Measurements from ENCODE around the gene PLEKHN1. TPM values are rescaled to one million over a fixed set of nuclear protein-coding genes. Genes with fewer than 3 reads are reported as not detected.

The PLEKHN1 gene
- total RNA-seq, 4 donors from 2014 or later = 0.17 to 0.50 (median 0.19) TPM; not detected in 1

DNA sequence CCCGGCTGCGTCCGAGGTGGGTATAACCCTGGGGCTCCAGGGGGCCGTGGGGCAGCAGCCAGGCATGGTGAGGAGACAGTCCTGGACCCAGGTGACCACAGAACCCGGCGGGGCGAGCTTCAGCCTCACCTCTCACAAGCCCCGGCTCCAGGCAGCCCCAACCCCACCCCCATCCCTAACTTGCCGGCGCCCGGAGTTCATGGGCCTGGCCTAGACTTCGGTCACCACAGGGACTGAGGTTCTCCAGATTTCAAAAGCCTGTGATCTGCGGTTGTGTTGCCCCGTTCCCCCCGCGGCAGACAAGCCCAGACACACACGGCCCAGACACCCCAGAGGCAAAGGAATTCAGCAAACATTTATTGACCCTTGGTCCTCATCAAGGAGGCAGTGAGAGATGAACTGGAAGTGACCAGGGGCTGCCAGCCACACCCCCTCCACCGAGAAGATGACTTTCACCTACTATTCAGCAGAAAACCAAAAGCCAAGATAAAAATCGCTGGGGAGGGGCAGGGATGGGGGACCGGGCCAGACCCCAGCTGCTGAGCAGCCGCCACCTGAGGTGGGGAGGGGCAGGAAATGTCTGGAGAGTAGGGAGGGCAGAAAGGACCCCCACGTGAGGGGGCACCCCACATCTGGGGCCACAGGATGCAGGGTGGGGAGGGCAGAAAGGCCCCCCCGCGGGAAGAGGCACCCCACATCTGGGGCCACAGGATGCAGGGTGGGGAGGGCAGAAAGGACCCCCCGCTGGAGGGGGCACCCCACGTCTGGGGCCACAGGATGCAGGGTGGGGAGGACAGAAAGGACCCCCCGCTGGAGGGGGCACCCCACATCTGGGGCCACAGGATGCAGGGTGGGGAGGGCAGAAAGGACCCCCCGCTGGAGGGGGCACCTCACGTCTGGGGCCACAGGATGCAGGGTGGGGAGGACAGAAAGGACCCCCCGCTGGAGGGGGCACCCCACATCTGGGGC is 29.7 kb downstream of the PLEKHN1 start:
- H3K36me3 ChIP-seq = peaks cover 0 to 4% (median 0%) of the 10 kb centered on the region in 4 donors
- H3K4me3 ChIP-seq = no peak overlapping the region
- H3K4me1 ChIP-seq = peaks cover 15 to 38% (median 31%) of the 10 kb centered on the region in 4 donors
- peaks cover 0 to 36% (median 0%) of the 10 kb centered on the region in 4 donors for H3K27me3 ChIP-seq
- H3K9me3 ChIP-seq = peaks cover 0 to 15% (median 11%) of the 10 kb centered on the region in 4 donors
- TF ChIP-seq POLR2A (IDR thresholded peaks at IDR 0.05; ENCODE audit: low read depth) (no peak), EP300 (IDR thresholded peaks at IDR 0.05) (no peak)
- TF ChIP-seq, protein P1, sequence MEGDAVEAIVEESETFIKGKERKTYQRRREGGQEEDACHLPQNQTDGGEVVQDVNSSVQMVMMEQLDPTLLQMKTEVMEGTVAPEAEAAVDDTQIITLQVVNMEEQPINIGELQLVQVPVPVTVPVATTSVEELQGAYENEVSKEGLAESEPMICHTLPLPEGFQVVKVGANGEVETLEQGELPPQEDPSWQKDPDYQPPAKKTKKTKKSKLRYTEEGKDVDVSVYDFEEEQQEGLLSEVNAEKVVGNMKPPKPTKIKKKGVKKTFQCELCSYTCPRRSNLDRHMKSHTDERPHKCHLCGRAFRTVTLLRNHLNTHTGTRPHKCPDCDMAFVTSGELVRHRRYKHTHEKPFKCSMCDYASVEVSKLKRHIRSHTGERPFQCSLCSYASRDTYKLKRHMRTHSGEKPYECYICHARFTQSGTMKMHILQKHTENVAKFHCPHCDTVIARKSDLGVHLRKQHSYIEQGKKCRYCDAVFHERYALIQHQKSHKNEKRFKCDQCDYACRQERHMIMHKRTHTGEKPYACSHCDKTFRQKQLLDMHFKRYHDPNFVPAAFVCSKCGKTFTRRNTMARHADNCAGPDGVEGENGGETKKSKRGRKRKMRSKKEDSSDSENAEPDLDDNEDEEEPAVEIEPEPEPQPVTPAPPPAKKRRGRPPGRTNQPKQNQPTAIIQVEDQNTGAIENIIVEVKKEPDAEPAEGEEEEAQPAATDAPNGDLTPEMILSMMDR (IDR thresholded peaks at IDR 0.05) = no peak
- WGBS = 31% methylated on average over 25 of the region's 30 CpGs
- intact Hi-C loops (cut with DNase I) = no loop called here
- no peak overlapping the region for H3K27ac ChIP-seq (replicated peaks in 1 of 4)
- DNase-seq (ENCODE audit: extremely low spot score) = no peak

DNA sequence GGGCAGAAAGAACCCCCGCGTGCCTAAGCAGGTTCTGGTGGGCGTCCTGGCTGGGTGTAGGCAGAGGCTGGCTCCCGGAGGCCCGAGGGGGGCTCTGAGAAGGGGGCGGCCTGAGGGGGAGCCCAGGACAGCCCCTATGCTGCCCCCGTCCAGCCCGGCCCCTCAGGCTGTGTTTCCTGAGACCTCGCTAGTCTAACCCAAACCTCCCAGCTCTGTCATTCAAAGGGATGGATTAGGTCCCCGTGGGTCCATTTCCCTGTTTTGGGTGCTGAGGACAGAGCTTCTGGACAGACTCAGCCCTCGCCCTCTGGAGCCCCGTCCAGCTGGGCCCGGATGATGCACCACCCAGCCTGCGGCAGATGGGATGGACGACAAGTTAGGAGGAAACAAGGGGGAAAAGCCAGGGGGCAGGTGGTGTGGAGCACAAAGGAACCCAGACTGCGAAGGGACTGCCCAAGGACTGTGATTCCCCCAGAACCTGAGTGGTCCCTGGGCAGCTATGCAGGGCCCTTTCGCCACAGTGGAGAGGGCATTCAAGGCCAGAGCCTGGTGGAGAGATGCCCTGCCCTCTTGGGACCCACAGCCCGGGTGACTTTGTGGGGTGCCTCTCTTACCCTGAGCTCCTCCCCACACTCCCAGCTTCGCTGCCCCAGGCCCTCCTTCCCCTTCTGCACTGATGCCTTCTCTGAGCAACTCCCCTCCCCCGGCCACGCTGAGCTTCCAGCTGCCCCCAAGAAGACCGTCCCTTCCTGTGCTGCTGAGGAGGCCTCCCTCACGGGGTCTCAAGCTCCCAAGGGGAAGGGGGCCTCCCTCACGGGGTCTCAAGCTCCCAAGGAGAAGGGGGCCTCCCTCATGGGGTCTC is 30.8 kb downstream of the PLEKHN1 start:
- H3K27me3 ChIP-seq = peaks cover 0 to 44% (median 0%) of the 10 kb centered on the region in 4 donors
- peaks cover 0 to 5% (median 2%) of the 10 kb centered on the region in 4 donors for H3K9me3 ChIP-seq
- no peak overlapping the region for H3K4me3 ChIP-seq
- no peak for TF ChIP-seq EP300 (IDR thresholded peaks at IDR 0.05)
- no peak for TF ChIP-seq POLR2A (IDR thresholded peaks at IDR 0.05; ENCODE audit: low read depth)
- TF ChIP-seq POLR2AphosphoS5 (IDR thresholded peaks at IDR 0.05) = no peak
- TF ChIP-seq, protein P1 (IDR thresholded peaks at IDR 0.05) = no peak
- no peak overlapping the region for H3K27ac ChIP-seq (replicated peaks in 1 of 4)
- 66% methylated on average over 20 of the region's 24 CpGs for WGBS
- H3K36me3 ChIP-seq = peaks cover 0 to 4% (median 0%) of the 10 kb centered on the region in 4 donors
- intact Hi-C loops (cut with DNase I) = no loop called here
- peaks cover 21 to 49% (median 42%) of the 10 kb centered on the region in 4 donors for H3K4me1 ChIP-seq
- DNase-seq (ENCODE audit: extremely low spot score) = no peak

DNA sequence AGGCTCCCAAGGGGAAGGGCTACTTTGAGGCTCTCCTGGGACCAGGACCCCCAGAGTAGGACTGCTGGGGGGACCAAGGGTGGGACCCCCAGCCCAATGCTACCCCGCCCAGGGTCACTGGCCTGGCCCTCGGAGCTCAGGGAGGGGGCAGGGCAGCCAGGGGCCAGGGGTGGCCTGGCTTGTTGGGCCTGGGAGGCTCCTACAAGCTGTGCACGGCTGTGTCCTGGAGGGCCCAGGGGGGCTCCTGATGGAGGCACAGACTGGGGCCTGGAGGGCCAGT is 31.4 kb downstream of the PLEKHN1 start:
- Histone ChIP-seq H3K9me3 (no peaks in the 10 kb centered on the region), H3K27ac (replicated peaks in 1 of 4) (no peak overlapping the region), H3K4me3 (no peak overlapping the region), H3K4me1 (peaks cover 21 to 53% (median 44%) of the 10 kb centered on the region in 4 donors), H3K27me3 (peaks cover 0 to 44% (median 0%) of the 10 kb centered on the region in 4 donors), H3K36me3 (peaks cover 0 to 4% (median 0%) of the 10 kb centered on the region in 4 donors)
- WGBS = no CpG with 5 or more reads among the region's 3 CpGs
- intact Hi-C loops (cut with DNase I) = no loop called here
- DNase-seq (ENCODE audit: extremely low spot score) = no peak
- no peak for TF ChIP-seq POLR2AphosphoS5 (IDR thresholded peaks at IDR 0.05)
- TF ChIP-seq POLR2A (IDR thresholded peaks at IDR 0.05; ENCODE audit: low read depth) = no peak
- TF ChIP-seq, protein P1 (IDR thresholded peaks at IDR 0.05) = no peak
- no peak for TF ChIP-seq EP300 (IDR thresholded peaks at IDR 0.05)

DNA sequence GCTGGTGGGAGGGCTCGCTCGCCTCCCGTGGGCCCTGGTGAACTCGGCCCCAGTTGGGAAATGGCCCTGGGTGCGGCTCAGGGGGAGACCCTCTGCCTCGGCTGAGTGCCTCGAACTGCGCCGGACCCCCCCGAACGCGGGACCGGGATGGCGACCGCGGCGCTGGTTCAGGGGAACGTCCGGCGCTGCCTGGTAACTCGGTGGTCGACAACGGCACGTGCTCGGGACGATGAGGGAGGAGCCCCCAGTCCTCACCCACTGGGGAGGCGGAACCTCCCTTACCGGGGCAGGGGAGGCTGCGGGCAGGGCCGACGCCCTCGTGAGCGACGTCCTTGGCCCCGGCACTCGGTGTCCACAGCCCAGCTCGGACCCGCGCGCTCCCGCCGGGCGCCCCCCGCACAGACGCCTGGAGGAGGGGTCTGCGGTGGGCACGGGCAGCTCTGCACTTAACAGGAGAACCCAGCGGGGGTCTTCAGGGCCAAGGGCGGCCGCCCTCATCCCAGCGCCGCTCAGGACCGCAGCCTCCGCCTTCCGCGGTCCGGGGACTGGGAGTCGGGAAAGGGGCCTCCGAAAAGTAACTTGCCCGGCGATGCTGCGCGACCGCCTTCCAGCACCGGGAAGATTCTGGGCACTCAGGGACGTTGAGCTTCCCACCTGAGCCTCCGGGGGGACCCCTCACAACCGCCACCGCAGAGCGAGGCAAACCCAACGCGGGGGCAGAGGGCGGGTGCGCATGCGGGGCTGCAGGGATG is 31.9 kb downstream of the PLEKHN1 start:
- no peak for DNase-seq (ENCODE audit: extremely low spot score)
- peak overlapping the region; percentile 97 to 100 (median 99) for H3K27ac ChIP-seq (replicated peaks in 1 of 4)
- intact Hi-C loops (cut with DNase I) = no loop called here
- TF ChIP-seq POLR2A (IDR thresholded peaks at IDR 0.05; ENCODE audit: low read depth) (no peak), EP300 (IDR thresholded peaks at IDR 0.05) (no peak), POLR2AphosphoS5 (IDR thresholded peaks at IDR 0.05) (no peak)
- TF ChIP-seq, protein P1 (IDR thresholded peaks at IDR 0.05) = no peak
- peak overlapping the region; percentile 74 to 83 (median 82) for H3K4me3 ChIP-seq
- H3K27me3 ChIP-seq = peaks cover 0 to 44% (median 0%) of the 10 kb centered on the region in 4 donors
- 55% methylated on average over 27 of the region's 75 CpGs for WGBS
- H3K4me1 ChIP-seq = peaks cover 21 to 53% (median 44%) of the 10 kb centered on the region in 4 donors
- H3K9me3 ChIP-seq = no peaks in the 10 kb centered on the region
- peaks cover 0 to 8% (median 0%) of the 10 kb centered on the region in 4 donors for H3K36me3 ChIP-seq
